GM19467 (cell line): ENCODE results near the gene PPCS.
A peak's percentile ranks its signal among the peaks of the same experiment; 100 is the strongest.

Source experiments
- ATAC-seq: cut with Tn5 transposase; IDR thresholded peaks from one replicate; pipeline ENCODE4 v1.9.1; 2021; ENCODE audit warnings: mild to moderate bottlenecking, moderate library complexity; ENCODE audit not compliant: unreplicated experiment

PPCS gene

GRCh38 chr1:42456010-42456753 lies at the start of gene PPCS, which contains the start of gene ZMYND12:
Gene PPCS, plus strand, starts transcription at chr1:42456543. Its CDS starts 23 bp downstream, at chr1:42456566.
Gene ZMYND12, minus strand, starts transcription at chr1:42456022. Its CDS starts 25 bp downstream, at chr1:42455997.
- peak; percentile 72 for ATAC-seq

- ATAC-seq = no peak
Observed at GRCh38 chr1:42414551-42415496, 41.5 kb upstream of the PPCS start.

- ATAC-seq = no peak
Observed at GRCh38 chr1:42417166-42417565, 39.2 kb upstream of the PPCS start.

GRCh38 chr1:42418516-42418915 lies 37.8 kb upstream of the PPCS start:
- no peak for ATAC-seq

GRCh38 chr1:42419126-42419821 lies 37.1 kb upstream of the PPCS start:
- no peak for ATAC-seq

GRCh38 chr1:42420121-42420520 lies 36.2 kb upstream of the PPCS start:
- no peak for ATAC-seq

GRCh38 chr1:42420911-42421585 lies 35.3 kb upstream of the PPCS start:
- no peak for ATAC-seq

- ATAC-seq = no peak
Observed at GRCh38 chr1:42422737-42423136, 33.6 kb upstream of the PPCS start.

- no peak for ATAC-seq
Observed at GRCh38 chr1:42423681-42424080, 32.7 kb upstream of the PPCS start.

GRCh38 chr1:42424201-42424600 lies 32.1 kb upstream of the PPCS start:
- no peak for ATAC-seq

- no peak for ATAC-seq
Observed at GRCh38 chr1:42427240-42427639, 29.1 kb upstream of the PPCS start.

- no peak for ATAC-seq
Observed at GRCh38 chr1:42429603-42430002, 26.7 kb upstream of the PPCS start.

GRCh38 chr1:42430286-42431135 lies 25.8 kb upstream of the PPCS start:
- ATAC-seq = no peak

- no peak for ATAC-seq
Observed at GRCh38 chr1:42431514-42431913, 24.8 kb upstream of the PPCS start.

GRCh38 chr1:42432714-42433113 lies 23.6 kb upstream of the PPCS start:
- ATAC-seq = no peak

- no peak for ATAC-seq
Observed at GRCh38 chr1:42433369-42433768, 23.0 kb upstream of the PPCS start.

GRCh38 chr1:42434340-42434739 lies 22.0 kb upstream of the PPCS start:
- ATAC-seq = no peak

- no peak for ATAC-seq
Observed at GRCh38 chr1:42439940-42440339, 16.4 kb upstream of the PPCS start.

GRCh38 chr1:42442662-42443061 lies 13.7 kb upstream of the PPCS start:
- ATAC-seq = no peak

GRCh38 chr1:42449256-42449655 lies 7.1 kb upstream of the PPCS start:
- ATAC-seq = no peak
